ENCODE measurements around the gene DSCAM. TPM values are rescaled to one million over a fixed set of nuclear protein-coding genes. Genes with fewer than 3 reads are reported as not detected.

Gene DSCAM
- total RNA-seq, 2 donors from 2014 or later, result not detected

DNA sequence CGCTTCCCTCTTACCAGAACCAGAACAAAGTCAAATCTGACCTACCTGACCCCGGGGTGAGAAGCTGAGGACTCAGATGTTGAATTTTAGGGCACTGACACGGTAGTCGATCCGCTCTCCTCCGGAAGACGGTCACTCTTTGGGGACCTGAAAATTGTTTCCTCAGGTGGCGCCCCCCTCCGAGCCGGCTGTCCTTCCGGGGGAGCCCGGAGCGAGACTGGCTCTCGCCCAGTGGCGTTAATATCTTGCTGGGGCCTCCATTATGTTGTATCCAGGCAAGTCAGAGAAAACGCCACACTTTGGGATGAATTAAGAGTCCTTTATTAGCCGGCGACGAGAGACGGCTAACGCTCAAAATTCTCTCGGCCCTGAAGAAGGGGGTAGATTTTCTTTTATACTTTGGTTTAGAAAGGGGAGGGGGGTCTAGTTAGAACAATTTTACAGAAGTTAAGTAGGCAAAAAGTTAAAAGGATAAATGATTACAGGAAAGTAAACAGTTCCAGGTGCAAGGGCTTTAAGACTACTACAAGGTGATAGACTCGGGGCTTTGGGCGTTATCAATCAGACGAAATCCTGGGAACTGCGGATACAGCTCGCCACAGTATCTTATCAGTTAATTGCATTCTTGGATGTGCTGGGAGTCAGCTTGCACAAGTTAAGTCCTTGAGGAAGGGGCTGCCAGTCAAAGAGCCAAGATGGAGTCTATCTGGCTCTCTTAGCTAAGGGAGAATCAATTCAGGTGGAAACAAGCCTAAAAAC is 269.5 kb downstream of the DSCAM start:
- DNase-seq (ENCODE audit: low spot score in 2 of 2) (no peak), ATAC-seq (no peak)
- no peaks in the 10 kb centered on the region for H3K36me3 Mint-ChIP-seq
- H3K27ac Mint-ChIP-seq, result no peak overlapping the region
- H3K9me3 Mint-ChIP-seq, result peaks cover 0 to 8% of the 10 kb centered on the region in 2 donors

DNA sequence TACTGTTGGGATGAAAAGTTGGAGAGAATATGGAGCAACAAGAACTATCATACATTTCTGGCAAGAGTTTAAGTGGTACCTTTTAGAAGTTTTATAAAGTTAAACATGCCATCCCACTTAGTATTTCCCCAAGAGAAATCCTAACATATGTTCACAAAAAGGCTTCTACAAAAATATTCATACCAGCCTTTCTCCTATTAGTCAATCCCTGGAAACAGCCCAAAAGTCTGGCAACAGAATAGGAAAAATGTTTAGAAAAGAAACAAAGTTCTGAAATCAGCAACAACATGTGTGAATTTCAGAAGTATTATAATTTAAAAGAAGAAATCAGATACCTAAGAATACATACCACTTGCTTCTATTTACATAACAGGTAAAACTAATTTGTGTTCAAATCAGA is 271.0 kb downstream of the DSCAM start:
- Mint-ChIP-seq H3K27ac (no peak overlapping the region), H3K9me3 (peaks cover 0 to 8% of the 10 kb centered on the region in 2 donors), H3K36me3 (no peaks in the 10 kb centered on the region)
- no peak for DNase-seq (ENCODE audit: low spot score in 2 of 2)
- ATAC-seq, result no peak

DNA sequence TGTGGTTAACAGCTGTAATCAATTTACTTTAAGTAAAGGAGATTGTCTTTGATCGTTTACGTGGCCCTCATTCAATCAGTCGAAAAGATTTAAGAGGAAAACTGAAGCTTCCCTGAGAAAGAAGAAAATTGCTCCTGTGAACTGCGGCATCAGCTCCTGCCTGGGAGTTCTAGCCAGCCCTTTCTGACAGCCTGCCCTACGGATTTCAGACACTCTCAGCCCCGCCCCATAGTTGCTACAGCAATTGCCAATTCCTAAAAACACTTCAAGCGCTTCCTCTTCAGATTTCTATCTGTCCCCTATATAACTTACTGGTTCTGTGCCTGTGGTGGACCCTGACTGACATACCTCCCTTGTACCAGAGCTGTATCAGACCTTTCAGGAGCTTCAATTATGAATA is 277.6 kb downstream of the DSCAM start:
- ATAC-seq (no peak), DNase-seq (ENCODE audit: low spot score in 2 of 2) (no peak)
- H3K36me3 Mint-ChIP-seq, result no peaks in the 10 kb centered on the region
- peaks cover 12% of the 10 kb centered on the region in 2 donors for H3K9me3 Mint-ChIP-seq
- H3K27ac Mint-ChIP-seq, result no peak overlapping the region

DNA sequence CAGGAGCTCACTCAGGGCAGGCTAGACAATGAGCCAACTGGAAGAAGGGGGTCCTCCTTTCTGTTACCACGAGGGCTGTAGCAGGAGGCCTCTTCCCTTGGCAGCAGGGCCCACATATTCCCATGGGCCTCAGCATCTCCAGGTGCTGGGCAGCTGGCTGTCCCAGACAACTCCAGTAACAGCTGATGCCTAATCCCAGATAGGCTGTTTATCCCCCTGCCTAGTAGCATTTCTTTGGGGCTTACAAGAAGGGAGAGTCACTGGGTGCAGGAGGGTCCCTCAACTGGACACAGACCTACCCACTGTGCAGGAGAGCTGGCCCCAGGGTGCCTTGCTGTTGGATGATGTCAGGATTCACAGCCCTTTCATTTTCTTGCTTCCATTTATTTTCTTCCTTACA is 278.2 kb downstream of the DSCAM start:
- H3K27ac Mint-ChIP-seq, result no peak overlapping the region
- ATAC-seq (no peak), DNase-seq (ENCODE audit: low spot score in 2 of 2) (no peak)
- no peaks in the 10 kb centered on the region for H3K36me3 Mint-ChIP-seq
- H3K9me3 Mint-ChIP-seq, result peaks cover 12% of the 10 kb centered on the region in 2 donors

DNA sequence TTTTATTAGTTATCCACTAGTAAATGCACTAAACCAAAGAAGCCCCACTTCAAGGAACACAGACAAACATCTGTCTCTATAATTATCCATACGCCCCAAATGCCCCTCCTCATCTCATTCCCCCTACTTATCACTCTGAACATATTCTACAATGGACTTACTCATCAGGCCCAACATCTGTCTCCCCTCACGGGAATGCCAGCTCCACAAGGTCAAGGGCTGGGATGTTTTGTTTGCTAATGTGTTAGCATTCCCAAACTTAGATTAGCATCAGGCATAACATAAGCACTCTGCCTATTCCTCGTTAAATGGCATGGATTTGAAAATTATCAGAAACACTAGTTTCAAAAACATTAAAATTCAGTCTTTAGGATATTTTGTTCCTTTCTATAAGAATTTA is 279.5 kb downstream of the DSCAM start:
- no peak for ATAC-seq
- peaks cover 12 to 15% of the 10 kb centered on the region in 2 donors for H3K9me3 Mint-ChIP-seq
- no peak overlapping the region for H3K27ac Mint-ChIP-seq

DNA sequence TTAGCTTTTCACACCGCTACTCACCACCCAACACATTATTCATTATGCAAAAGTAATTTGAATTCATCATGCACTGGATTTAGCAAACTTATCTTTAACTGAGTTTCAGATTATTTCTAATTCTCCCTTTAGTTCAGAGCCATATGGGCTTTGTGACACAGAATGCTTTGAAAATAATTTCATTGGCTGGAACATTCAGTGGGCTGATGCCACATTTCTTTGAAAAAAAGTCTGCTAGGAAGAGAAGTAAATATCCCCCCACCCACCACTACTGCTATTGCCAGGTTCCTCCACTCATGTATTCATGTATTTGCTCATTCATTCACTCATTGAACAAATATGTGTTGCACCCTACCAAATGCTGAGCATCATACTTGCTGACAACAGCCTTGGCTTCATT is 280.5 kb downstream of the DSCAM start:
- Mint-ChIP-seq H3K36me3 (no peaks in the 10 kb centered on the region), H3K9me3 (peaks cover 12 to 25% of the 10 kb centered on the region in 2 donors), H3K27ac (no peak overlapping the region)
- ATAC-seq (no peak), DNase-seq (ENCODE audit: low spot score in 2 of 2) (no peak)

More for the DNA sequence above, 279.5 kb downstream of the DSCAM start:
- H3K36me3 Mint-ChIP-seq, result no peaks in the 10 kb centered on the region
- no peak for DNase-seq (ENCODE audit: low spot score in 2 of 2)

DNA sequence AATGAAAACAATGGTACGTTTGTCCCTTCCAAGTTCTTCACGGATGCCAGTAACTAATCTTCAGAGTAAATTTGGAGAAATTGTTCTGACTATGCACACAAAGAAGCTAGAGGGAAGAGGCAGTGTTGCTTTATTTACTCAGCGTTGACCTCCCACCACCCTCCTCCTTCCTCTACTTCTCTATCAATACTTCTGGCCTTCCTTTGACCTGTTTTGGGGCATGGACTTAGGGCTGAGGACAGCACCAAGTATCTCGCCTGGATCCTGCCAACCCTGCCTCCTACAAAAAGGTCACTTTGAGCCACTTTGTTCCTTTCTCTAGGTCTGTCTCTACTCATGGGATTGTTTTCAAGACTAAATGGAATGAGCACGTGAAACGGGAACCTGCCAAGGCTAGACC is 282.6 kb downstream of the DSCAM start:
- no peaks in the 10 kb centered on the region for H3K36me3 Mint-ChIP-seq
- H3K9me3 Mint-ChIP-seq, result peaks cover 0 to 20% of the 10 kb centered on the region in 2 donors
- no peak overlapping the region for H3K27ac Mint-ChIP-seq
- DNase-seq (ENCODE audit: low spot score in 2 of 2) (no peak), ATAC-seq (no peak)

DNA sequence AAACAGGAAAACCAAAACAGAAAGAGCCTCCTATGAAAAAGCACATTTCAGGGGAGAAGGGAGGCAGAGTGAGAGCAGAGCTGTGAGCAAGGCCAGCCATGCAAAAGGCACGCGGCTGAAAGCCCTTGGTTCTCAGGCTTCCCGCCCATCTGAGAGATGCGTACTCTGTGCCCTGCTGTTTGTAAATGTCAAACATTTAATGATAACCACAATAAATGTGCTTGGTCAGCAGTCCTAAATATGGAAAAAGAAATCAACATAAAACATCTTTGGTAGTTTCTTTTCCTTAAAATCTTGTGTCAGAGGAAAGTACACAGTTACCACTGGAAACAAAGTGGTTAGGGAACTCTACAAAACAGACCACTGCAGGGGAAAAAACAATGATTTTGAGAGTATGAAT is 283.1 kb downstream of the DSCAM start:
- DNase-seq (ENCODE audit: low spot score in 2 of 2), result no peak
- H3K9me3 Mint-ChIP-seq, result peaks cover 0 to 20% of the 10 kb centered on the region in 2 donors
- no peak for ATAC-seq
- no peaks in the 10 kb centered on the region for H3K36me3 Mint-ChIP-seq
- H3K27ac Mint-ChIP-seq, result no peak overlapping the region

DNA sequence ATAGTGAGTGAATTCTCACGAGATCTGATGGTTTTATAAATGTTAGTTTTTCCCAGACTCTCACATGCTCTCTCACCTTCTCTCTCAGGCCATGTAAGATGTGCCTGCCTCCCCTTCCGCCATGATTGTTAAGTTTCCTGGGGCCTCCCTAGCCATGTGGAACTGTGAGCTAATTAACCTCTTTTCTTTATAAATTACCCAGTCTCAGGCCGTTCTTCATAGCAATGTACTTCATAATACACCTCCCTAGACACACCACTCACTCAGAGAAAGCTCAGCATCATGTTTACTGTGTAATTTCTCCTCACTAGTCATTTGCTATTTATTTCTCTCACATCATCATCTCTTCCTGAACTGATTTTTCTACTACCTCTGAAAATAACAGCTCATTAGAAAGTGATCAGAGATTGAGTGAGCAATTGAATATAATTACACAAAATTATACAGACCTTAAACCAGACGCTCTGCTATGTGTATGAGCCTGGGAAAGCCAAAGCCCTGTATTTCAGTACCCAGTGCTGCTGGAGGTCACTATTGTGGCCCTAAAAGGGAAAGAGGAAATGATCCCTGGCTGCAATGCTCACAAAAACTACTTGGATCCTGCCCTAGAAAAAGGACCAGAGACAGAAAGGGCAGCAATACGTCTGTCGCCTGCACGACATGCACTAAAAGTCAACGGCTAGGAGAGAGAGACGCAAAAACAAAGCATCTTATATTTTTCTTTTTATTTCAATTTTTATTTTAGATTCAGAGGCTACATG is 284.5 kb downstream of the DSCAM start:
- no peak overlapping the region for H3K27ac Mint-ChIP-seq

DNA sequence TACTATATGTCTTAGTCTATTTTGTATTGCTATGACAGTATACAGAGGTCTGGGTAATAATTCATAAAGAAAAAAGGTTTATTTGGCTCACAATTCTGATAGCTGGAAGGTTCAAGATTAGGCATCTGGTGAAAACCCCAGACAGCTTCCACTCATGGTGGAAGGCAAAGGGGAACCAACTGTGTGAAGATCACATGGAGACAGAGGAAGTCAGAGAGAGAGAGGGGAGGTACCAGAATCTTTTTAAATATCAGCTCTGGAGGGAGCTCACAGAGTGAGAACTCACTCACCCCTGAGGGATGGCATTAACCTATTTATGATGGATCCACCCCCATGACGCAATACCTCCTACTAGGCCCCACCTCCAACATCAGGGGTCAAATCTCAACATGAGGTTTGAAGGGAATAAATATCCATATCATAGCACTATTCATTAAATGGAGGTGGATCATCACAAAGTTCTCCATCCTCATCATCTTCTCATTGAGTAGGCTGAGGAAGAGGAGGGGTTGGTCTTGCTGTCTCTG is 290.5 kb downstream of the DSCAM start:
- no peak overlapping the region for H3K27ac Mint-ChIP-seq
- DNase-seq (ENCODE audit: low spot score in 2 of 2) (no peak), ATAC-seq (no peak)
- H3K9me3 Mint-ChIP-seq, result peaks cover 4 to 9% of the 10 kb centered on the region in 2 donors
- no peaks in the 10 kb centered on the region for H3K36me3 Mint-ChIP-seq

More for the DNA sequence above, 284.5 kb downstream of the DSCAM start:
- DNase-seq (ENCODE audit: low spot score in 2 of 2) (no peak), ATAC-seq (no peak)
- Mint-ChIP-seq H3K36me3 (no peaks in the 10 kb centered on the region), H3K9me3 (peaks cover 3 to 21% of the 10 kb centered on the region in 2 donors)

DNA sequence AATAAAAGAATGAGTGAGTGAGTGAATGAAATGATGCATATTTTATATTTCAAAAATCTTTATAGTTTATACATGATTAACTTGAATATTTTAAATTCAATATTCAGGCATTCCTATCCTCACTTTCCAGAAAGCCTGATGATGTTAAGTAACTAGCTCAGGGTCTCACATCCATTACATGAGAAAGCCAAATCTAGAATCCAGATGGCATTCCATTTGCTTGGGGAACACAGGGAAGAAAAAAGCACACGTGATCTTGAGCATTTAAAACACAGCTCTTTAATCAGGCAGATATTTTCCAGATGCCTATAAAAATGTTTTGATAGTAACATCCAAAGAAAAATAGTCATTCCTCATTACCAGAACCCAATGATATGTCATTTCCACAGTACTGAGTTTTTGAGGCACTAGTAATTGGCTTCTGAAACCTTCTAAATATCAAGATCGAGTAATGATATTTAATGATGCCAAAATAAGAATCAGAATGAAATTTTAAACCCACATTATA is 291.9 kb downstream of the DSCAM start:
- H3K9me3 Mint-ChIP-seq, result peaks cover 4% of the 10 kb centered on the region in 2 donors
- no peaks in the 10 kb centered on the region for H3K36me3 Mint-ChIP-seq
- no peak for ATAC-seq
- DNase-seq (ENCODE audit: low spot score in 2 of 2), result no peak
- H3K27ac Mint-ChIP-seq, result no peak overlapping the region

DNA sequence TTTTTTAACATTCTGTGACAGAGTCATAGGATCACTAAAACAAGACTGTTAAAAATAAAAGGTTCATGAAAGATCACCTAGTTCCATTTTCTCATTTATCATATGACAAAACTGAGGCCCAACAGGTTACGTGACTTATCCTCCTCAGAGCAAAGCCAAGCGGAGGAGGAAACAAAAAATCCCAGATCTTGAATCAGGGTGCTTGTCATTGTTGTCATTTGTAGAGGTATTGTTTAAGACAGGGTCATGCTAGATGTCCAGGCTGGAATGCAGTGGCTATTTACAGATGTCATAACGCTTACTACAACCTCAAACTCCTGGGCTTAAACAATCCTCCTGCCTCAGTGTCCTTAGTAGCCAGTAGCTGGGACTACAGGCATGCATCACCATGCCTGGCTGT is 293.2 kb downstream of the DSCAM start:
- DNase-seq (ENCODE audit: low spot score in 2 of 2) (no peak), ATAC-seq (no peak)
- no peak overlapping the region for H3K27ac Mint-ChIP-seq
- no peaks in the 10 kb centered on the region for H3K36me3 Mint-ChIP-seq
- H3K9me3 Mint-ChIP-seq, result peaks cover 4% of the 10 kb centered on the region in 2 donors

DNA sequence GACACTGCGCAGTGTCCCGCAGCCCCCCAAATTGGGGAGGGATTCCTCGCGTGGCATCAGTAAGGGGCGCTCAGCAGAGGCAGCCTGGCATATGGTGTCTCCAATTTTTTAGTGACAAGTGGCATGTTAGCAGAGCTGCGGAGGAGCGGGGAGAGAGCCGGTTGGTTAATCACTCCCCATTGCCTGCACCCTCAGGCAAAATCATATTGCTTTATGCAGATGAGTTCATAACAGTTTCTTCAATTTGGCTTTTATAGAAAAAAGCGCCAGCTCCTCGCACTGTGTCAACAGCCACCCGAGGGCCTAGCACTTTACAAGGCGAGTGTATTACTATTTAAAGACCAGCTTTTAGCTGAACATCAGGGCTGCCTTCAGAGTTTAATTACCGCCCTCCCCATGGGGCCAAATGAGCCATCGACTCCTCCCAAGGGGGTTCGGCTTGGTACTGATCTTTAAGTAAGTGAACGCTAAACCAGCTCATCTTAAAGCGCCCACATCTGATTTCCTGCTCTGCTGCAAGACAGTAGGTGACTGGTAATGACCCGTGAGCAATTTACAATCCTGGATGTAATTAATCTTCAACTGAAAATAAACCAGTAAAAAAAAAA is 298.9 kb downstream of the DSCAM start:
- Mint-ChIP-seq H3K27ac (no peak overlapping the region), H3K9me3 (peaks cover 8 to 19% of the 10 kb centered on the region in 2 donors), H3K36me3 (peaks cover 0 to 6% of the 10 kb centered on the region in 2 donors)
- ATAC-seq (no peak), DNase-seq (ENCODE audit: low spot score in 2 of 2) (no peak)

DNA sequence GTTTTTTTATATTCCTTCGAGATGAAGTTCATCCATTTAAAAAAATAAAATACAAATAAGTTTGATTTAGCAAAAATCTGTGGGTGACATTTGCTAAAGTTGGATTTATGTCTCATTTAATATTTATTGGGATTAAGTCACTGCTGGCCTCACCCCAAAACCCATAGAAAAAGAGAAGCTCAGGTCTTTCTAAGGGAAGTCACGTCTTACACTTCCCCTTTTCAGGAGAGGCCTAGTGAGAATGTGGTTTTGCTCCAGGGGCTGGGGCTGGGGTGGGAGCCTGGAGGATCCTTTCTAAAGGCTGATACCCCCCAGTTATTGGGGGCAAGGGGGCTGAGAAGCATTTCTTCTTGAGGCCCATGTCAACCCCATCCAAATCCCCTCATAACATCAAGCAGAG is 300.3 kb downstream of the DSCAM start:
- Mint-ChIP-seq H3K9me3 (peaks cover 8 to 19% of the 10 kb centered on the region in 2 donors), H3K36me3 (peaks cover 0 to 6% of the 10 kb centered on the region in 2 donors), H3K27ac (no peak overlapping the region)
- no peak for ATAC-seq
- no peak for DNase-seq (ENCODE audit: low spot score in 2 of 2)

DNA sequence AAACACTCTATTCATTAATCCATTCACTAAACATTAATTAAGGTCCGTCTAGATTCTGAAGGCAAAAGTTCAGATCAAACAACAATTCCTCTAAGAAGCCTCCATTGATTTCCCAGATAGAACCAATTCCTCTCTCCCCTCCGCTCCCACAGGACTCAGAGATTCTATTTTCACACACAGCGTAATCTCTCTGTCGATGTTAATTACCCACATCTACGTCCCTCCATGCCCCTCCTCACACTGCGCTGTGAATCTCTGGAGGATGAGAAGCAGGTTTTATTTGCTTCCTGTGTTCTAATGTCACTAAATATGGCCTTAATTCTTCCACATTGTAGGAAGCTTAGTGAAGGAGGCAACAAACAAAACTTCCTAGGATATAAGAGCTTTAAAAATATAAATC is 306.7 kb downstream of the DSCAM start:
- DNase-seq (ENCODE audit: low spot score in 2 of 2) (no peak), ATAC-seq (no peak)
- Mint-ChIP-seq H3K36me3 (peaks cover 0 to 10% of the 10 kb centered on the region in 2 donors), H3K27ac (no peak overlapping the region), H3K9me3 (peaks cover 8 to 18% of the 10 kb centered on the region in 2 donors)

DNA sequence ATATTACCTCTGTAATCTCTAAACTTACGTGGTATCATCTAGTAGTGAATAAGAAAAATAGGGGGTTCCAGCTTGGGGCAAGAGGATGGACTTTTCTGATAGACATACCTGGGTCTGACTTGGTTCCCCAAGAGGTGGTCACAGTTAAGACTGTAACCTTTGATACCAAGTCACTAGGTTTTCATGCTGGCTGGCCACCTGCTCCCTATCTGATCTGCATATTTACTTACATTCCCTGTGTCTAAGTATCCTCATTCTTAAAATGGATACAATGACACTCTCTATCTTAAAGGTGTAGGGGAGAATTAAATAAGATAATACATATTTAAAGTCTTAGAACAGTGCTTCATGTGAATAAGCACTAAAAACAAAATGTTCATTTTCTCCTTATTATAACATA is 312.1 kb downstream of the DSCAM start:
- peaks cover 0 to 6% of the 10 kb centered on the region in 2 donors for H3K36me3 Mint-ChIP-seq
- peaks cover 5 to 16% of the 10 kb centered on the region in 2 donors for H3K9me3 Mint-ChIP-seq
- ATAC-seq (no peak), DNase-seq (ENCODE audit: low spot score in 2 of 2) (no peak)
- no peak overlapping the region for H3K27ac Mint-ChIP-seq

All from activated naive CD4-positive, alpha-beta T cell treated with anti-CD3 and anti-CD28 coated beads, Interleukin-2, amount 50 U/mL, for 72 hours (primary cell).